Measurements from ENCODE around the gene PDIA2. TPM values are rescaled to one million over a fixed set of nuclear protein-coding genes. Genes with fewer than 3 reads are reported as not detected.

The PDIA2 gene
- 1 to 10 TPM in 1 of 2 donors, under 1 TPM in 1; 0.81 to 3.2 TPM for total RNA-seq

GRCh38 chr16:283033-283805, at the start of gene PDIA2:
Gene PDIA2 (plus strand): TSS chr16:283164. CDS start chr16:283170, 6 bp downstream.
- Histone ChIP-seq H3K36me3 (peaks cover 3% of the 10 kb centered on the region), H3K9me3 (no peaks in the 10 kb centered on the region), H3K4me1 (ENCODE audit: control insufficient read depth in 1 of 2, low read depth in 2 of 2) (peaks cover 0 to 10% of the 10 kb centered on the region in 2 donors), H3K4me3 (no peak within 1 kb of the TSS), H3K27ac (no peak within 1 kb of the TSS), H3K27me3 (replicated peaks; ENCODE audit: insufficient read depth) (no peaks in the 10 kb centered on the region)
- DNase-seq (ENCODE audit: low spot score), result no peak
- TF ChIP-seq CTCF (IDR thresholded peaks at IDR 0.05), result no peak
- no peak for ATAC-seq (ENCODE audit: insufficient number of reproducible peaks, low FRiP score, low read depth)

GRCh38 chr16:234468-235305, 48.3 kb upstream of the PDIA2 start, which contains the start of gene FAM234A:
Gene FAM234A (plus strand): TSS chr16:234821. CDS start chr16:254414, 19,593 bp downstream.
- no peaks in the 10 kb centered on the region for H3K27me3 ChIP-seq (replicated peaks; ENCODE audit: insufficient read depth)

GRCh38 chr16:239948-240277, 43.1 kb upstream of the PDIA2 start:
- Histone ChIP-seq H3K9me3 (no peaks in the 10 kb centered on the region), H3K27ac (no peak overlapping the region), H3K4me1 (ENCODE audit: control insufficient read depth in 1 of 2, low read depth in 2 of 2) (peaks cover 5 to 9% of the 10 kb centered on the region in 2 donors), H3K27me3 (replicated peaks; ENCODE audit: insufficient read depth) (no peaks in the 10 kb centered on the region), H3K4me3 (no peak overlapping the region), H3K36me3 (no peaks in the 10 kb centered on the region)
- TF ChIP-seq CTCF (IDR thresholded peaks at IDR 0.05), result no peak
- no peak for ATAC-seq (ENCODE audit: insufficient number of reproducible peaks, low FRiP score, low read depth)
- no peak for DNase-seq (ENCODE audit: low spot score)

More at GRCh38 chr16:234468-235305, 48.3 kb upstream of the PDIA2 start, which contains the start of gene FAM234A:
- H3K27ac ChIP-seq, result peak within 1 kb of the TSS; percentile 84 to 89
- TF ChIP-seq CTCF (IDR thresholded peaks at IDR 0.05), result peak; percentile 47
- peak; percentile 76 for DNase-seq (ENCODE audit: low spot score)
- H3K9me3 ChIP-seq, result no peaks in the 10 kb centered on the region
- H3K4me3 ChIP-seq, result peak within 1 kb of the TSS; percentile 80
- no peaks in the 10 kb centered on the region for H3K36me3 ChIP-seq
- ATAC-seq (ENCODE audit: insufficient number of reproducible peaks, low FRiP score, low read depth), result peak; percentile 80
- H3K4me1 ChIP-seq (ENCODE audit: control insufficient read depth in 1 of 2, low read depth in 2 of 2), result peaks cover 5 to 9% of the 10 kb centered on the region in 2 donors

- no peak for TF ChIP-seq CTCF (IDR thresholded peaks at IDR 0.05)
- H3K9me3 ChIP-seq, result no peaks in the 10 kb centered on the region
- no peaks in the 10 kb centered on the region for H3K36me3 ChIP-seq
- ATAC-seq (ENCODE audit: insufficient number of reproducible peaks, low FRiP score, low read depth) (no peak), DNase-seq (ENCODE audit: low spot score) (no peak)
- peaks cover 3 to 6% of the 10 kb centered on the region in 2 donors for H3K4me1 ChIP-seq (ENCODE audit: control insufficient read depth in 1 of 2, low read depth in 2 of 2)
- no peaks in the 10 kb centered on the region for H3K27me3 ChIP-seq (replicated peaks; ENCODE audit: insufficient read depth)
- H3K4me3 ChIP-seq, result no peak overlapping the region
- no peak overlapping the region for H3K27ac ChIP-seq
These were observed 42.4 kb upstream of the PDIA2 start for GRCh38 chr16:240559-240958.

- H3K27ac ChIP-seq, result no peak overlapping the region
- TF ChIP-seq CTCF (IDR thresholded peaks at IDR 0.05), result no peak
- no peaks in the 10 kb centered on the region for H3K9me3 ChIP-seq
- no peaks in the 10 kb centered on the region for H3K4me1 ChIP-seq (ENCODE audit: control insufficient read depth in 1 of 2, low read depth in 2 of 2)
- no peak for DNase-seq (ENCODE audit: low spot score)
- no peak overlapping the region for H3K4me3 ChIP-seq
- no peak for ATAC-seq (ENCODE audit: insufficient number of reproducible peaks, low FRiP score, low read depth)
- no peaks in the 10 kb centered on the region for H3K27me3 ChIP-seq (replicated peaks; ENCODE audit: insufficient read depth)
- no peaks in the 10 kb centered on the region for H3K36me3 ChIP-seq
These were observed 40.7 kb upstream of the PDIA2 start for GRCh38 chr16:242281-242680.

Measured in thoracic aorta (tissue), 2 donors.